SU-DHL-6 (cell line): Measurements from ENCODE around the gene EML4.

ENCODE experiments used
- H2AFZ ChIP-seq: fragments of 200-600 bp; sonication (generic); 2 replicates; pipeline ENCODE4 v1.6.1; 2014; ENCODE audit warnings: low read depth, mild to moderate bottlenecking, moderate library complexity, mixed read lengths, antibody characterized with exemption, low read length; ENCODE audit not compliant: severe bottlenecking
- H3F3A ChIP-seq: fragments of 200-600 bp; shearing (Covaris generic); 2 replicates; pipeline ENCODE4 v1.6.0; 2016; ENCODE audit warnings: antibody characterized with exemption, mild to moderate bottlenecking; ENCODE audit not compliant: insufficient read depth
- H3K27ac ChIP-seq: fragments of 200-600 bp; sonication (generic); 2 replicates; pipeline ENCODE4 v1.5.1; 2016; ENCODE audit warnings: low read depth, mild to moderate bottlenecking, low read length, moderate library complexity, mixed read lengths
- H3K27me3 ChIP-seq: fragments of 200-600 bp; sonication (generic), shearing (Covaris generic); 2 replicates; pipeline ENCODE4 v1.6.0; 2014; ENCODE audit warnings: mild to moderate bottlenecking, low read length
- H3K36me3 ChIP-seq: fragments of 200-600 bp; sonication (generic); 2 replicates; pipeline ENCODE4 v1.6.1; 2014; ENCODE audit warnings: mild to moderate bottlenecking, low read length, mixed read lengths
- H3K4me2 ChIP-seq: fragments of 300-600, 200-600 bp; shearing (Covaris generic), sonication (generic); 2 replicates; pipeline ENCODE4 v1.6.0; 2014; ENCODE audit warnings: low read length, low read depth, mild to moderate bottlenecking; ENCODE audit not compliant: poor library complexity, severe bottlenecking
- H3K4me3 ChIP-seq: fragments of 200-600 bp; sonication (generic); 2 replicates; pipeline ENCODE4 v1.5.1; 2014; ENCODE audit warnings: antibody characterized with exemption, low read length, mild to moderate bottlenecking, mixed read lengths; ENCODE audit not compliant: insufficient read depth, poor library complexity, severe bottlenecking
- H3K79me2 ChIP-seq: fragments of 200-600 bp; sonication (generic); 2 replicates; pipeline ENCODE4 v1.6.1; 2014; ENCODE audit warnings: mild to moderate bottlenecking, low read length, moderate library complexity; ENCODE audit not compliant: insufficient read depth
- H3K9ac ChIP-seq: fragments of 200-600 bp; sonication (generic); 2 replicates; pipeline ENCODE4 v1.7.0; 2014; ENCODE audit warnings: mild to moderate bottlenecking, low read length
- H3K9me2 ChIP-seq: fragments of 200-600 bp; sonication (generic); replicated peaks from 2 replicates; pipeline ENCODE4 v1.6.1; 2014; ENCODE audit warnings: low read length; ENCODE audit not compliant: insufficient read depth
- H3K9me3 ChIP-seq: fragments of 200-600 bp; sonication (generic); 2 replicates; pipeline ENCODE4 v1.6.1; 2014; ENCODE audit warnings: low read length, mixed read lengths; ENCODE audit not compliant: insufficient read depth
- H4K20me1 ChIP-seq: fragments of 200-600 bp; sonication (generic); 2 replicates; pipeline ENCODE4 v1.6.1; 2014; ENCODE audit warnings: low read depth, mild to moderate bottlenecking, antibody characterized with exemption, low read length, moderate library complexity, mixed read lengths
- EZH2phosphoT487 ChIP-seq: fragments of 200-600 bp; sonication (generic), shearing (Covaris generic); conservative IDR thresholded peaks from 2 replicates; pipeline ENCODE4 v1.6.1; 2018; ENCODE audit warnings: mild to moderate bottlenecking, antibody characterized with exemption, low read length, moderate library complexity, mixed read lengths
- TF ChIP-seq, protein P1 (sequence below): fragments of 200-600 bp; sonication (generic); IDR thresholded peaks from one replicate; pipeline ENCODE4 v1.5.1; 2017; ENCODE audit warnings: antibody characterized with exemption, mild to moderate bottlenecking, low read length, moderate library complexity; ENCODE audit not compliant: insufficient read depth, poor library complexity, severe bottlenecking

The EML4 gene

GRCh38 chr2:42350434-42351063, 181.4 kb downstream of the EML4 start:
- Histone ChIP-seq H3K36me3 (no peaks in the 10 kb centered on the region), H3K4me3 (no peak overlapping the region), H3K27ac (no peak overlapping the region)

DNA sequence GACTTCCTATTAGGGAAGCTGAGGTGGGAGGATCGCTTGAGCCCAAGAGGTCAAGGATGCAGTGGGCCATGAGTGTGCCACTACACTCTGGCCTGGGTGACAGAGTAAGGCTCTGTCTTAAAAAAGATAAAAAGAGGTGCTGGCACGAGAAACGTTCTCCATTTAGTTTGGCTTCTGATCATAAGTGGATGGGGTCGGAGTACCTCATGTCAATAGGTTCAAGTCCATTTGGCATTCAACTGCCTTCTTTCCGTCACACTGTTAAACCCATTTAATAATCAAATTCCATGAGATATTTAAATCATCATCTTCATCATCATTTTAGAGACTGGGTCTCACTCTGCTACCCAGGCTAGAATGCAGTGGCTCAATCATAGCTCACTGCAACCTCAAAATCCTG, 182.7 kb downstream of the EML4 start:
- H3K79me2 ChIP-seq, result peaks cover 75% of the 10 kb centered on the region

More at GRCh38 chr2:42350434-42351063, 181.4 kb downstream of the EML4 start:
- Histone ChIP-seq H3F3A (0 out of 2 replicates have a peak, but pooled peaks cover 5% of the 10 kb centered on the region), H3K9me2 (no peaks in the 10 kb centered on the region), H4K20me1 (0 out of 2 replicates have a peak, but pooled peaks cover 3% of the 10 kb centered on the region), H3K27me3 (no peaks in the 10 kb centered on the region), H3K79me2 (peaks cover 62% of the 10 kb centered on the region), H2AFZ (no peak overlapping the region), H3K9ac (no peak overlapping the region), H3K9me3 (no peaks in the 10 kb centered on the region), H3K4me2 (no peak overlapping the region)
- TF ChIP-seq EZH2phosphoT487, result no peak
- TF ChIP-seq, protein P1, sequence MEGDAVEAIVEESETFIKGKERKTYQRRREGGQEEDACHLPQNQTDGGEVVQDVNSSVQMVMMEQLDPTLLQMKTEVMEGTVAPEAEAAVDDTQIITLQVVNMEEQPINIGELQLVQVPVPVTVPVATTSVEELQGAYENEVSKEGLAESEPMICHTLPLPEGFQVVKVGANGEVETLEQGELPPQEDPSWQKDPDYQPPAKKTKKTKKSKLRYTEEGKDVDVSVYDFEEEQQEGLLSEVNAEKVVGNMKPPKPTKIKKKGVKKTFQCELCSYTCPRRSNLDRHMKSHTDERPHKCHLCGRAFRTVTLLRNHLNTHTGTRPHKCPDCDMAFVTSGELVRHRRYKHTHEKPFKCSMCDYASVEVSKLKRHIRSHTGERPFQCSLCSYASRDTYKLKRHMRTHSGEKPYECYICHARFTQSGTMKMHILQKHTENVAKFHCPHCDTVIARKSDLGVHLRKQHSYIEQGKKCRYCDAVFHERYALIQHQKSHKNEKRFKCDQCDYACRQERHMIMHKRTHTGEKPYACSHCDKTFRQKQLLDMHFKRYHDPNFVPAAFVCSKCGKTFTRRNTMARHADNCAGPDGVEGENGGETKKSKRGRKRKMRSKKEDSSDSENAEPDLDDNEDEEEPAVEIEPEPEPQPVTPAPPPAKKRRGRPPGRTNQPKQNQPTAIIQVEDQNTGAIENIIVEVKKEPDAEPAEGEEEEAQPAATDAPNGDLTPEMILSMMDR, result no peak

DNA sequence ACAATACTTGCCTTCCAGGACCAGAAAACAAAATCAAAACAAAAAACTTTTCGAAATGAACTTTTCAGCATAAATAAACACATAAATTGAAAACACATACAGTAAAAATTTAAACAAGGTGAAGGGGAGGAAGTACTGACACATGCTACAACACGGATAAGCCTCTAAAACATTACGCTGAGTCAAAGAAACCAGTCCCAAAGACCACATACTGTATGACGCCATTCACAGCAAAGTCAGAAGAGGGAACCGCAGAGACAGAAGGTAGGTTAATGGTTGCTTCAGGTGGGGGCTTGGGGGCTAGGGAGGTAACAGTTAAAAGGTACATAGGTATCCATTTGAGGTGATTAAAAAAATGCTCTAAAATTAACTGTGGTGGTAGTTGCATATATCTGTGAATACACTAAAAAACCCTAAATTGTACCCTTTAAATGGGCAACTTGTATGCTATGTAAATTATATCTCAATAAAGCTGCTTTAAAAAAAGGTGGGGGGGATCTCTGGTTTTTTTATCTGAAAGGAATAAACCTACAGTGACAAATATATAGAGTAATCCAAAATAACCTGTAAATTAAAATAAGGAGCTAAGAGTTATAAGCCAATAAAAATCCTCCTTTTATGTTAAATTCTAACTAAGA, 184.8 kb downstream of the EML4 start:
- peaks cover 3% of the 10 kb centered on the region; the same call in 1 of the 2 replicates for H4K20me1 ChIP-seq
- H3K9me3 ChIP-seq, result no peaks in the 10 kb centered on the region
- no peaks in the 10 kb centered on the region for H3K36me3 ChIP-seq
- 0 out of 2 replicates have a peak, but pooled peaks cover 5% of the 10 kb centered on the region for H3F3A ChIP-seq
- H2AFZ ChIP-seq, result no peak overlapping the region
- TF ChIP-seq, protein P1, result no peak
- no peak for TF ChIP-seq EZH2phosphoT487
- H3K27me3 ChIP-seq, result no peaks in the 10 kb centered on the region
- no peaks in the 10 kb centered on the region for H3K9me2 ChIP-seq
- no peak overlapping the region for H3K4me2 ChIP-seq
- peaks cover 78% of the 10 kb centered on the region for H3K79me2 ChIP-seq
- no peak overlapping the region for H3K27ac ChIP-seq
- H3K4me3 ChIP-seq, result no peak overlapping the region
- no peak overlapping the region for H3K9ac ChIP-seq

More for the DNA sequence above, 182.7 kb downstream of the EML4 start:
- no peak overlapping the region for H3K9ac ChIP-seq
- no peak overlapping the region for H3K4me3 ChIP-seq
- TF ChIP-seq EZH2phosphoT487, result no peak
- TF ChIP-seq, protein P1, result no peak
- H3F3A ChIP-seq, result 0 out of 2 replicates have a peak, but pooled peaks cover 5% of the 10 kb centered on the region
- 0 out of 2 replicates have a peak, but pooled peaks cover 3% of the 10 kb centered on the region for H4K20me1 ChIP-seq
- no peaks in the 10 kb centered on the region for H3K9me3 ChIP-seq
- no peaks in the 10 kb centered on the region for H3K27me3 ChIP-seq
- H3K36me3 ChIP-seq, result no peaks in the 10 kb centered on the region
- H3K27ac ChIP-seq, result no peak overlapping the region
- no peaks in the 10 kb centered on the region for H3K9me2 ChIP-seq
- H2AFZ ChIP-seq, result no peak overlapping the region
- no peak overlapping the region for H3K4me2 ChIP-seq
